ENCODE data around the gene FAM217A. TPM values are rescaled to one million over a fixed set of nuclear protein-coding genes. Genes with fewer than 3 reads are reported as not detected.

FAM217A gene
- total RNA-seq, 1 donor = not detected

DNA sequence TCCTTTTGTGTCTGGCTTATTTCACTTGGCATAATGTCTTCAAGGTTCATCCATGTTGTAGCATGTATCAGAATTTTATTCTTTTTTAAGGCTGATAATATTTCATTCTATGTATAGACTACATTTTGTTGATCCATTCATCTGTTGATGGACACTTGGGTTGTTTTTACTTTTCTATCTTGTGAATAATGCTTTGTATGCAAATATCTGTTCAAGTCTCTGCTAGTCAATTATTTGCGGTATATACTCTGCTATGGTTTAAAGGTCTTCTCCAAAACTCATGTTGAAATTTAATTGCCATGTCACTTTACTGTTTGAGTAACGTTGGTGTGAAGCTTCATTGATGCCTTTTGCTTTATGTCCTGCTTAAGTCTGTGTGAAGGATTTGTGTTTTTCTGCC lies 28.9 kb upstream of the FAM217A start:
- H3K27ac ChIP-seq (ENCODE audit: low read depth, low read length) = no peak overlapping the region
- TF ChIP-seq, protein P1, sequence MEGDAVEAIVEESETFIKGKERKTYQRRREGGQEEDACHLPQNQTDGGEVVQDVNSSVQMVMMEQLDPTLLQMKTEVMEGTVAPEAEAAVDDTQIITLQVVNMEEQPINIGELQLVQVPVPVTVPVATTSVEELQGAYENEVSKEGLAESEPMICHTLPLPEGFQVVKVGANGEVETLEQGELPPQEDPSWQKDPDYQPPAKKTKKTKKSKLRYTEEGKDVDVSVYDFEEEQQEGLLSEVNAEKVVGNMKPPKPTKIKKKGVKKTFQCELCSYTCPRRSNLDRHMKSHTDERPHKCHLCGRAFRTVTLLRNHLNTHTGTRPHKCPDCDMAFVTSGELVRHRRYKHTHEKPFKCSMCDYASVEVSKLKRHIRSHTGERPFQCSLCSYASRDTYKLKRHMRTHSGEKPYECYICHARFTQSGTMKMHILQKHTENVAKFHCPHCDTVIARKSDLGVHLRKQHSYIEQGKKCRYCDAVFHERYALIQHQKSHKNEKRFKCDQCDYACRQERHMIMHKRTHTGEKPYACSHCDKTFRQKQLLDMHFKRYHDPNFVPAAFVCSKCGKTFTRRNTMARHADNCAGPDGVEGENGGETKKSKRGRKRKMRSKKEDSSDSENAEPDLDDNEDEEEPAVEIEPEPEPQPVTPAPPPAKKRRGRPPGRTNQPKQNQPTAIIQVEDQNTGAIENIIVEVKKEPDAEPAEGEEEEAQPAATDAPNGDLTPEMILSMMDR (IDR thresholded peaks at IDR 0.05; ENCODE audit: extremely low read depth, low read depth, low read length) = no peak
- H3K27me3 ChIP-seq (ENCODE audit: insufficient read depth, low read length) = peaks cover 5% of the 10 kb centered on the region
- no peak for DNase-seq (ENCODE audit: insufficient read length, low spot score, missing footprints)
- no peak overlapping the region for H3K4me2 ChIP-seq (ENCODE audit: insufficient read depth, low read length)
- no peaks in the 10 kb centered on the region for H3K9me3 ChIP-seq (ENCODE audit: low read depth, low read length)
- H4K20me1 ChIP-seq (ENCODE audit: insufficient read depth, low read length) = no peaks in the 10 kb centered on the region
- no peak overlapping the region for H3K4me3 ChIP-seq (ENCODE audit: insufficient read depth, low read length)
- H3K36me3 ChIP-seq (ENCODE audit: insufficient read depth, low read length) = no peaks in the 10 kb centered on the region
- H3K79me2 ChIP-seq (ENCODE audit: insufficient read depth, low read length) = no peaks in the 10 kb centered on the region
- H3K4me1 ChIP-seq (ENCODE audit: insufficient read depth, low read length) = no peaks in the 10 kb centered on the region
- H2AFZ ChIP-seq (ENCODE audit: low read length) = no peak overlapping the region

DNA sequence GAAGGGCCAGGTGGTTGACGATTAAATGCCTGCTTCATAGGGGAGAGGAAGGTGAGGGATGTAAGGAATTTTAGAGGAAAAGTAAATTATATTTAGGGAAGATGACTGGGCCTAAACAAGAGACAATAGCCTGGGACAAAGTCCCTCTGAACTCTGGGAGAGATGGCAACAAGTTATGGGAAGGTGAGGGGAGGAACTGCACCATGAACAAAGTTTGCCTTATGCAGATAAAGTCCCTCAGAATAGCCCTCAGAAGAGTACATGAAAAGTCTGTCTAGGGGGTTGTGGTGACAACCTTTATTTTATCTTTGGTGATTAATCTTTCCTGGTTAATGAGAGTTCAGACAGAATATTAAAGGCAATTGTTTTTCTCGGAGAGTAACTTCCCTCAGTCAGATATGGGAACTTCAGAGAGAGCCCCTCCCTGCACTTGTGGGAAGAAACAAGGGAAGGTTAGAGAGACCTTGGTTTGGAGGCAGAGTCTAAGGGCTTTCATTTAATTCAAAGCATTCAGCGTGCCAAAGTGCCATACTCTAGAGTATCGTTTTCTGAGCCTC lies 27.1 kb upstream of the FAM217A start:
- Histone ChIP-seq H3K79me2 (ENCODE audit: insufficient read depth, low read length) (no peaks in the 10 kb centered on the region), H3K36me3 (ENCODE audit: insufficient read depth, low read length) (no peaks in the 10 kb centered on the region), H4K20me1 (ENCODE audit: insufficient read depth, low read length) (no peaks in the 10 kb centered on the region), H3K4me3 (ENCODE audit: insufficient read depth, low read length) (no peak overlapping the region), H3K27me3 (ENCODE audit: insufficient read depth, low read length) (peaks cover 5% of the 10 kb centered on the region), H2AFZ (ENCODE audit: low read length) (no peak overlapping the region), H3K9me3 (ENCODE audit: low read depth, low read length) (no peaks in the 10 kb centered on the region), H3K4me1 (ENCODE audit: insufficient read depth, low read length) (no peaks in the 10 kb centered on the region), H3K27ac (ENCODE audit: low read depth, low read length) (no peak overlapping the region), H3K4me2 (ENCODE audit: insufficient read depth, low read length) (no peak overlapping the region)
- DNase-seq (ENCODE audit: insufficient read length, low spot score, missing footprints) = peak; percentile 61
- TF ChIP-seq, protein P1 (IDR thresholded peaks at IDR 0.05; ENCODE audit: extremely low read depth, low read depth, low read length) = no peak

DNA sequence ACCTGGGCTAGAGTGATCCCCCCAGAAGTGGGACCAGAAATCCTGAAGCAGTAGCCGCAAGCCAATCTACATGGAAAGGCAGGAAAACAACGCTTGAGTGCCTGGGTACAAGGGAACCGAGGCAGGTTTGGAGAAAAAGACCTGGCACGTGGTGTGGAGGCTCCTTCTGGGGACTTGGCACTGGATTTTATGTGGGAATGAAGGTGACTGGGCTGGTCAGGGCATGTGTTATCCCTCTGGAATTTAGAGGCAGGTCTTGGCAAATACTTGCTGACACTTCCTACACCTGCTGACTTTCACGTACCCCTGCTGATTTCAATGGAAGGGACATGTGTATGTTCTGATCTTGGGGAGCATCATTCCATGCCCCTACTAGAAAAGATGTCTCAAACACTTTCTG lies 25.0 kb upstream of the FAM217A start:
- Histone ChIP-seq H4K20me1 (ENCODE audit: insufficient read depth, low read length) (no peaks in the 10 kb centered on the region), H3K79me2 (ENCODE audit: insufficient read depth, low read length) (no peaks in the 10 kb centered on the region), H2AFZ (ENCODE audit: low read length) (no peak overlapping the region), H3K36me3 (ENCODE audit: insufficient read depth, low read length) (no peaks in the 10 kb centered on the region), H3K27ac (ENCODE audit: low read depth, low read length) (no peak overlapping the region), H3K4me2 (ENCODE audit: insufficient read depth, low read length) (no peak overlapping the region), H3K4me1 (ENCODE audit: insufficient read depth, low read length) (no peaks in the 10 kb centered on the region), H3K4me3 (ENCODE audit: insufficient read depth, low read length) (no peak overlapping the region), H3K9me3 (ENCODE audit: low read depth, low read length) (no peaks in the 10 kb centered on the region), H3K27me3 (ENCODE audit: insufficient read depth, low read length) (peaks cover 5% of the 10 kb centered on the region)
- TF ChIP-seq, protein P1 (IDR thresholded peaks at IDR 0.05; ENCODE audit: extremely low read depth, low read depth, low read length) = no peak
- DNase-seq (ENCODE audit: insufficient read length, low spot score, missing footprints) = no peak

DNA sequence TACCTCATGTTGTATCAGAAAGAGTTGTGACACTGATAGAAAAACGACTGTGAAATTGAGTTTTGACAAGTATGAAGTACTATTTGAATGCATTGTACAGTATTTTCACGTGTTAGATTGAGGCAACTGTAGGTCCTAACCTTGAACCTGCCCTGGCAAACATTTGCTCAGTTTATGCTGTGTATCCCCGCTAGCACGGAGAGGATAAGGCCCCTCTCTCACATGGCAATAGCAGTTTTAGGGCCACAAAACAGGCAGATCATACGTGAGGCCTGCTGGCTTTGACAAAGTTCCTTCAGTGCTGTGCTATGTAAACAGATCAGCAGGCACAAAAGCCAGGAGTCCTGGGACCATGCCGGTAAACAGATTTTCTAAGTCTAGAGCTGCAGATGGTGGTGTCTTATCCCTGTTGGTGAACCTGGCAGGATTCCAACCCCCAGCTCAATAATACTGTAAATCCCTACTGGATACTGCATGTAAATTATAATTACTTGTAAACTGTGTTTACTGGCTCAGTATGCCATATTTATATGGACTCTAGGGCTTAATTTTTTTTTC lies 23.8 kb upstream of the FAM217A start:
- H2AFZ ChIP-seq (ENCODE audit: low read length) = peak overlapping the region; percentile 69
- no peak overlapping the region for H3K4me3 ChIP-seq (ENCODE audit: insufficient read depth, low read length)
- no peak overlapping the region for H3K4me2 ChIP-seq (ENCODE audit: insufficient read depth, low read length)
- DNase-seq (ENCODE audit: insufficient read length, low spot score, missing footprints) = no peak
- no peaks in the 10 kb centered on the region for H3K27me3 ChIP-seq (ENCODE audit: insufficient read depth, low read length)
- no peaks in the 10 kb centered on the region for H3K79me2 ChIP-seq (ENCODE audit: insufficient read depth, low read length)
- no peaks in the 10 kb centered on the region for H4K20me1 ChIP-seq (ENCODE audit: insufficient read depth, low read length)
- TF ChIP-seq, protein P1 (IDR thresholded peaks at IDR 0.05; ENCODE audit: extremely low read depth, low read depth, low read length) = no peak
- no peaks in the 10 kb centered on the region for H3K36me3 ChIP-seq (ENCODE audit: insufficient read depth, low read length)
- H3K4me1 ChIP-seq (ENCODE audit: insufficient read depth, low read length) = no peaks in the 10 kb centered on the region
- no peak overlapping the region for H3K27ac ChIP-seq (ENCODE audit: low read depth, low read length)
- H3K9me3 ChIP-seq (ENCODE audit: low read depth, low read length) = no peaks in the 10 kb centered on the region
